Measurements from ENCODE around the gene PAGE2. TPM values are rescaled to one million over a fixed set of nuclear protein-coding genes. Genes with fewer than 3 reads are reported as not detected.
"Not testable (repeated sequence)": the region's sequence is repeated elsewhere in the genome, so short reads cannot be mapped to it uniquely, and the experiment has no call there.

Gene PAGE2
- polyA plus RNA-seq, 1 donor from 2014 or later, result not detected

DNA sequence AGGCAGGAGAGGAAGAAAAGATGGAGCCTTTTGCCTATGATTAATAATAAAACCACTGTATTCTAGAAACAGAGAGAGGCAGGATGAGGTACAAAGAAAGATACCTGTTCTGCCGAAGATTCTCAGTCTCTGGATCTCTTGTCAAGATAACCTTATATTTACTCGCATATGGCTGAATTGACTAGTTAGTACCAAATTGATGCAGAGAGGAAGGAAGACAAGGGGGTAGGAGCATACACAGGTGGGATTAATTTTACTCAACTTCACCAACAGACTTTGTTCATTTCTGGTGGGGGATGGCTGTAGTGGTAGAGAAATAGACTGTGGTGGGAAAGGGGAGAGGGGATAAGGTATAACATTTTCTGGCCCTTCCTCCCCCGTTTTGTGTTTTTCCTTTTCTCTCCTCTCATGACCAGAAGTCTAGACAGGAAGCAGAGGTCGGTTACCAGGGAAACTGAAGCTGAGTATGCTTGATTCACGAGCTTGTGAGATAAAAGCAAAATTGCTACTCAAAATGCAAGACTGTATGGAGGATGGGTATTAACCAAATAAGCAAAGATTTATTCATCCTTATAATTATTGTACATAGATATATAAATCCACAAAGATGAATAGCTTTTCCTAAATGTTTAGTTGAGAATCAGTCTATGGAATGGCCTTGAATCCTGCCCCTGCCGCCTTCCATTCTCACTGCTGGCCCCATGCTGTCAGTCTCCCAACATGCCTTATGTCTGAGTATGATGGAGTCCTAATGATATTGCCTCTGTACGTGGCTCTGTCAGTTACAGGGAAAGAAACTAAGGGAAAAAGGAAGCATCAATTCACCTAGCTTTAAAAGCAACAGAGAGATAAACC, 31.8 kb upstream of the PAGE2 start:
- H3K9me3 ChIP-seq (ENCODE audit: low read length), result no peaks in the 10 kb centered on the region
- H3K27me3 ChIP-seq (ENCODE audit: insufficient read depth, low read depth, low read length), result no peaks in the 10 kb centered on the region
- no peaks in the 10 kb centered on the region for H3K36me3 ChIP-seq (ENCODE audit: insufficient read depth, low read length)
- H3K4me2 ChIP-seq (ENCODE audit: low read length), result no peak overlapping the region
- H3K4me3 ChIP-seq (ENCODE audit: low read length), result peak overlapping the region; percentile 57
- H3K27ac ChIP-seq (ENCODE audit: low read length), result peak overlapping the region; percentile 82
- peak overlapping the region; percentile 45 for H2AFZ ChIP-seq (ENCODE audit: low read depth, low read length)
- H3K79me2 ChIP-seq (replicated peaks; ENCODE audit: insufficient read depth, low read length), result no peaks in the 10 kb centered on the region
- peak overlapping the region; percentile 55 for H3K9ac ChIP-seq (ENCODE audit: low read length)
- no peaks in the 10 kb centered on the region for H3F3A ChIP-seq (ENCODE audit: insufficient read depth, low read length, poor library complexity, severe bottlenecking)
- TF ChIP-seq MXI1 (conservative IDR thresholded peaks at IDR 0.05; ENCODE audit: poor library complexity, severe bottlenecking), result no peak
- TF ChIP-seq, protein P1, sequence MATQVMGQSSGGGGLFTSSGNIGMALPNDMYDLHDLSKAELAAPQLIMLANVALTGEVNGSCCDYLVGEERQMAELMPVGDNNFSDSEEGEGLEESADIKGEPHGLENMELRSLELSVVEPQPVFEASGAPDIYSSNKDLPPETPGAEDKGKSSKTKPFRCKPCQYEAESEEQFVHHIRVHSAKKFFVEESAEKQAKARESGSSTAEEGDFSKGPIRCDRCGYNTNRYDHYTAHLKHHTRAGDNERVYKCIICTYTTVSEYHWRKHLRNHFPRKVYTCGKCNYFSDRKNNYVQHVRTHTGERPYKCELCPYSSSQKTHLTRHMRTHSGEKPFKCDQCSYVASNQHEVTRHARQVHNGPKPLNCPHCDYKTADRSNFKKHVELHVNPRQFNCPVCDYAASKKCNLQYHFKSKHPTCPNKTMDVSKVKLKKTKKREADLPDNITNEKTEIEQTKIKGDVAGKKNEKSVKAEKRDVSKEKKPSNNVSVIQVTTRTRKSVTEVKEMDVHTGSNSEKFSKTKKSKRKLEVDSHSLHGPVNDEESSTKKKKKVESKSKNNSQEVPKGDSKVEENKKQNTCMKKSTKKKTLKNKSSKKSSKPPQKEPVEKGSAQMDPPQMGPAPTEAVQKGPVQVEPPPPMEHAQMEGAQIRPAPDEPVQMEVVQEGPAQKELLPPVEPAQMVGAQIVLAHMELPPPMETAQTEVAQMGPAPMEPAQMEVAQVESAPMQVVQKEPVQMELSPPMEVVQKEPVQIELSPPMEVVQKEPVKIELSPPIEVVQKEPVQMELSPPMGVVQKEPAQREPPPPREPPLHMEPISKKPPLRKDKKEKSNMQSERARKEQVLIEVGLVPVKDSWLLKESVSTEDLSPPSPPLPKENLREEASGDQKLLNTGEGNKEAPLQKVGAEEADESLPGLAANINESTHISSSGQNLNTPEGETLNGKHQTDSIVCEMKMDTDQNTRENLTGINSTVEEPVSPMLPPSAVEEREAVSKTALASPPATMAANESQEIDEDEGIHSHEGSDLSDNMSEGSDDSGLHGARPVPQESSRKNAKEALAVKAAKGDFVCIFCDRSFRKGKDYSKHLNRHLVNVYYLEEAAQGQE (IDR thresholded peaks at IDR 0.05; ENCODE audit: borderline replicate concordance), result peak; percentile 40
- TF ChIP-seq POLR2AphosphoS5 (IDR thresholded peaks at IDR 0.05), result peak; percentile 61
- no peaks in the 10 kb centered on the region for H3K9me2 ChIP-seq (ENCODE audit: insufficient read depth, low read length)
- no peaks in the 10 kb centered on the region for H4K20me1 ChIP-seq (ENCODE audit: insufficient read depth)

DNA sequence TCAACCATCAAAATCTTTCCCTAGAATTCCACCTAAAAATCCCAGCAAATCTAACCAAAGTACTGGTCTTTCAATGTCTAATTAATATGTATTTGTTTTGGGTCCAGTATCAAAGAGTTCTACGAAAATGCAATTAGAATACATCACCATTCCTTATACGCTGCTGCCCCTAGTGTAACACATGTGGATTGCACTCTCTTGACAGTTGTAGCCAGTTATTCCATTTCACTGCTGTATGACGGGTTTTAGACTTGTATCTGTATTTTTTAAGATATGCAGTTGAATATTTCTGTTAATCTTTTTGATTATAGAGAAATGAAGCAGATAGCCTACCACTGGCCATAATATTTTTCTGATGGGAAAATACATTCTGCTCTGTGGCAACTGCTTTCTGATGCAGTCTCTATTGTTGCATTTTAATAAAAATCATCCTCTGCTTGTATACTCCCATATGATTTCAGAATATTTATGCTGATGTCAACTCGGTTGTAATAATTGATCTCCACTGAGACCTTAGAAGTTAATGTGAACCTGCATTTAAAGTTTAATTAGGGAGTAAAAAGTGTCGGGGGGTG, 31.1 kb upstream of the PAGE2 start:
- Histone ChIP-seq H3K9me3 (ENCODE audit: low read length) (no peaks in the 10 kb centered on the region), H4K20me1 (ENCODE audit: insufficient read depth) (no peaks in the 10 kb centered on the region), H3K27ac (ENCODE audit: low read length) (peak overlapping the region; percentile 82), H3K9ac (ENCODE audit: low read length) (peak overlapping the region; percentile 55), H3K4me3 (ENCODE audit: low read length) (peak overlapping the region; percentile 57), H3K36me3 (ENCODE audit: insufficient read depth, low read length) (no peaks in the 10 kb centered on the region), H3K9me2 (ENCODE audit: insufficient read depth, low read length) (no peaks in the 10 kb centered on the region), H3K79me2 (replicated peaks; ENCODE audit: insufficient read depth, low read length) (no peaks in the 10 kb centered on the region), H2AFZ (ENCODE audit: low read depth, low read length) (no peak overlapping the region), H3K4me2 (ENCODE audit: low read length) (no peak overlapping the region), H3F3A (ENCODE audit: insufficient read depth, low read length, poor library complexity, severe bottlenecking) (no peaks in the 10 kb centered on the region), H3K27me3 (ENCODE audit: insufficient read depth, low read depth, low read length) (no peaks in the 10 kb centered on the region)
- TF ChIP-seq, protein P1 (IDR thresholded peaks at IDR 0.05; ENCODE audit: borderline replicate concordance), result no peak
- TF ChIP-seq, protein P2, sequence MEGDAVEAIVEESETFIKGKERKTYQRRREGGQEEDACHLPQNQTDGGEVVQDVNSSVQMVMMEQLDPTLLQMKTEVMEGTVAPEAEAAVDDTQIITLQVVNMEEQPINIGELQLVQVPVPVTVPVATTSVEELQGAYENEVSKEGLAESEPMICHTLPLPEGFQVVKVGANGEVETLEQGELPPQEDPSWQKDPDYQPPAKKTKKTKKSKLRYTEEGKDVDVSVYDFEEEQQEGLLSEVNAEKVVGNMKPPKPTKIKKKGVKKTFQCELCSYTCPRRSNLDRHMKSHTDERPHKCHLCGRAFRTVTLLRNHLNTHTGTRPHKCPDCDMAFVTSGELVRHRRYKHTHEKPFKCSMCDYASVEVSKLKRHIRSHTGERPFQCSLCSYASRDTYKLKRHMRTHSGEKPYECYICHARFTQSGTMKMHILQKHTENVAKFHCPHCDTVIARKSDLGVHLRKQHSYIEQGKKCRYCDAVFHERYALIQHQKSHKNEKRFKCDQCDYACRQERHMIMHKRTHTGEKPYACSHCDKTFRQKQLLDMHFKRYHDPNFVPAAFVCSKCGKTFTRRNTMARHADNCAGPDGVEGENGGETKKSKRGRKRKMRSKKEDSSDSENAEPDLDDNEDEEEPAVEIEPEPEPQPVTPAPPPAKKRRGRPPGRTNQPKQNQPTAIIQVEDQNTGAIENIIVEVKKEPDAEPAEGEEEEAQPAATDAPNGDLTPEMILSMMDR (IDR thresholded peaks at IDR 0.05; ENCODE audit: poor library complexity, severe bottlenecking), result peak; percentile 82
- TF ChIP-seq SMC3 (conservative IDR thresholded peaks at IDR 0.05; ENCODE audit: poor library complexity), result peak; percentile 73
- TF ChIP-seq RAD21 (conservative IDR thresholded peaks at IDR 0.05), result peak; percentile 88
- TF ChIP-seq MXI1 (conservative IDR thresholded peaks at IDR 0.05; ENCODE audit: poor library complexity, severe bottlenecking), result no peak

DNA sequence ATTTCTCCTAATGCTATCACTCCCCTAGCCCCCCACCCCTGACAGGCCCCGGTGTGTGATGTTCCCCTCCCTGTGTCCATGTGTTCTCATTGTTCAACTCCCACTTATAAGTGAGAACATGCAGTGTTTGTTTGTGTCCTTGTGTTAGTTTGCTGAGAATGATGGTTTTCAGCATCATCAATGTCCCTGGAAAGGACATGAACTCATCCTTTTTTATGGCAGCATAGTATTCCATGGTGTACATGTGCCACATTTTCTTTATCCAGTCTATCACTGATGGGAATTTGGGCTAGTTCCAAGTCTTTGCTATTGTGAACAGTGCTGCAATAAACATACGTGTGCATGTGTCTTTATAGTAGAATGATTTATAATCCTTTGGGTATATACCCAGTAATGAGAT, 21.6 kb upstream of the PAGE2 start:
- H3F3A ChIP-seq (ENCODE audit: insufficient read depth, low read length, poor library complexity, severe bottlenecking); H3K27me3 ChIP-seq (ENCODE audit: insufficient read depth, low read depth, low read length); H3K9me2 ChIP-seq (ENCODE audit: insufficient read depth, low read length); H3K36me3 ChIP-seq (ENCODE audit: insufficient read depth, low read length); H2AFZ ChIP-seq (ENCODE audit: low read depth, low read length); H3K9ac ChIP-seq (ENCODE audit: low read length); H3K27ac ChIP-seq (ENCODE audit: low read length); H4K20me1 ChIP-seq (ENCODE audit: insufficient read depth); H3K79me2 ChIP-seq (replicated peaks; ENCODE audit: insufficient read depth, low read length); H3K4me2 ChIP-seq (ENCODE audit: low read length); H3K4me3 ChIP-seq (ENCODE audit: low read length); H3K9me3 ChIP-seq (ENCODE audit: low read length): not testable (repeated sequence)

All from neural cell (in vitro differentiated cells).